ENCODE data around the gene RBM33. TPM values are rescaled to one million over a fixed set of nuclear protein-coding genes. Genes with fewer than 3 reads are reported as not detected.
"Not testable (repeated sequence)": the region's sequence is repeated elsewhere in the genome, so short reads cannot be mapped to it uniquely, and the experiment has no call there.

RBM33 gene
- total RNA-seq, 4 donors from 2014 or later: 20.6 to 85.1 (median 38.4) TPM

DNA sequence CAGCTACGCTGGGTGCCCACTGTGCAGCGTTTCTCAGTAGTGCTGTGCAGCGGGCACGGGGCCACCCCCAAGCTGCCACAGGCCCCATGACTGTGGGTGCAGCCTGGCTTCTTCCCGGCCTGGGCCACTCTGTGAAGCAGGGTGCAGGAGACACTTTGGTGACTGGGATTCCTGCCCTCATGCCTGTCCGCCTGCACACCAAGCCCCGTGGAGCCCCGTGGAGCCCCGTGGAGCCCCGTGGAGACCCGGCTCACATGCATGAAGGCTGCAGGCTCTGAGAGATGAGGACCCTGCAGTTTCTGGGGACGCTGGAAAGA lies 171.7 kb downstream of the RBM33 start:
- Histone ChIP-seq H3K27me3 (peaks cover 0 to 14% of the 10 kb centered on the region in 2 donors), H3K9me3 (no peaks in the 10 kb centered on the region), H3K27ac (no peak overlapping the region), H3K4me1 (peaks cover 0 to 7% of the 10 kb centered on the region in 2 donors), H3K36me3 (no peaks in the 10 kb centered on the region), H3K4me3 (no peak overlapping the region)
- TF ChIP-seq POLR2A (IDR thresholded peaks at IDR 0.05): no peak
- no peak for TF ChIP-seq CTCF (IDR thresholded peaks at IDR 0.05)
- DNase-seq: no peak
- intact Hi-C loops (cut with DNase I; ENCODE audit: low total_unique reads): no loop called here

DNA sequence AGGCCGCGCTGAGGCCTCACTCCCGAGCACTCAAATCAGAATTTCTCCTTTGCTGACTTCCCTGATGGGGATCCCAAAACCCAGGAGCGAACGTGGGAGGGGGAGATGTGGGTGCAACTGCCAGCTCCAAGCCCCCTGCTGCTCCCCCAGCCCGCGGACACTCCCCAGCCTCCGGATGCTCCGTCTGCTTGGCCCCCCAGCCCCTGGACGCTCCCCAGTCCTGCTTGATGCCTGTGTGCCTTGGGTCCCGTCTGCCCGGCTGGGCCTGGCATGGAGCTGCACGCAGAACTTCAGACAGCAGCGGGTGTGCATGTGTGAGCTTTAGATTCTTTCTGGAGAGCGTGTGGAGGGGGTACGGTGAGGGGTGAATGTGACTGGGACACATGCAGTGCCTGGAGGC lies 172.5 kb downstream of the RBM33 start:
- H3K4me3 ChIP-seq: no peak overlapping the region
- no peak overlapping the region for H3K27ac ChIP-seq
- peaks cover 0 to 7% of the 10 kb centered on the region in 2 donors for H3K27me3 ChIP-seq
- DNase-seq: no peak
- peaks cover 0 to 3% of the 10 kb centered on the region in 2 donors for H3K4me1 ChIP-seq
- no peaks in the 10 kb centered on the region for H3K36me3 ChIP-seq
- intact Hi-C loops (cut with DNase I; ENCODE audit: low total_unique reads): no loop called here
- TF ChIP-seq POLR2A (IDR thresholded peaks at IDR 0.05) (no peak), CTCF (IDR thresholded peaks at IDR 0.05) (no peak)
- H3K9me3 ChIP-seq: no peaks in the 10 kb centered on the region

- H3K4me1 ChIP-seq; H3K9me3 ChIP-seq; H3K27me3 ChIP-seq; H3K27ac ChIP-seq; H3K4me3 ChIP-seq; H3K36me3 ChIP-seq; intact Hi-C loops (cut with DNase I; ENCODE audit: low total_unique reads); DNase-seq: not testable (repeated sequence)
Measured at GRCh38 chr7:155817515-155817914, 173.1 kb downstream of the RBM33 start.

DNA sequence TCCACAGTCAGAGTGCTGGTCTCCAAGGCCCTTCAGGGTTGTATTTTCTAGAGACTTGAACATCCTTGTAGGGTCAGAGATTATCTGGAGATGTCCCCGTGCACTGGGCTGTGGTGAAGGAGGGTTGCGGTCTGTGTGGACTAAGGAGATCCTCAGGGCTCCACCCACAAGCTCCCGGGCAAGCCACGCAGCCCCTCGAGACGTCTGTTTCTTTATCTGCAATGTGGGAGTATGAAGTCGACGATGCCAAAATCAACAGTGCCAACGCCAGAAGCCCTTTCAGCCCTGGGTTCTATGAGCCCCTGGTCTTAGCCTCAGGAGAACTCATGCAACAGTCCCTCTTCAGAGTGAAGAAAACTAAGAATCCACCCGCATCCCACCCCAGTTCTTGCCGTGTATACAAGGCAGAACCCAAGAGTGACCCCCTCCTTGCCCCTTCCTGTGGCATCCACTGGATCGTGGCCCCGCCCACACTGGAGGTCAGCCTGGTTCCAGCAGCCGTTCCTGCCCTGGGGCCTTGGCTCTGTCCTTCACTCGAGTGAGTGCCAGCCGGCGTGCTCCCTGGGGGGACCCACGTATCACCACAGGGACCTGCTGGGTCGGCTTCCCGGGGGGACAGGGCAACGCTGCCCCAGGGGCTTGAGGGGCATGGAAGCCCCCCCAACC lies 173.8 kb downstream of the RBM33 start:
- Histone ChIP-seq H3K4me1 (no peaks in the 10 kb centered on the region), H3K9me3 (no peaks in the 10 kb centered on the region), H3K27ac (no peak overlapping the region), H3K4me3 (no peak overlapping the region), H3K27me3 (peaks cover 0 to 7% of the 10 kb centered on the region in 2 donors), H3K36me3 (no peaks in the 10 kb centered on the region)
- TF ChIP-seq POLR2A (IDR thresholded peaks at IDR 0.05): no peak
- TF ChIP-seq CTCF (IDR thresholded peaks at IDR 0.05): no peak
- DNase-seq: no peak
- intact Hi-C loops (cut with DNase I; ENCODE audit: low total_unique reads): no loop called here

GRCh38 chr7:155818820-155819168 lies 174.3 kb downstream of the RBM33 start:
- no peaks in the 10 kb centered on the region for H3K4me1 ChIP-seq

GRCh38 chr7:155819186-155819585 lies 174.7 kb downstream of the RBM33 start:
- intact Hi-C loops (cut with DNase I; ENCODE audit: low total_unique reads): no loop called here
- peaks cover 0 to 6% of the 10 kb centered on the region in 2 donors for H3K27me3 ChIP-seq

More at GRCh38 chr7:155818820-155819168, 174.3 kb downstream of the RBM33 start:
- Histone ChIP-seq H3K36me3 (no peaks in the 10 kb centered on the region), H3K4me3 (no peak overlapping the region), H3K27ac (no peak overlapping the region), H3K9me3 (no peaks in the 10 kb centered on the region), H3K27me3 (peaks cover 0 to 7% of the 10 kb centered on the region in 2 donors)
- TF ChIP-seq POLR2A (IDR thresholded peaks at IDR 0.05): no peak
- intact Hi-C loops (cut with DNase I; ENCODE audit: low total_unique reads): no loop called here
- no peak for DNase-seq

More at GRCh38 chr7:155819186-155819585, 174.7 kb downstream of the RBM33 start:
- no peak for DNase-seq
- Histone ChIP-seq H3K4me3 (no peak overlapping the region), H3K27ac (no peak overlapping the region), H3K4me1 (no peaks in the 10 kb centered on the region), H3K9me3 (no peaks in the 10 kb centered on the region), H3K36me3 (no peaks in the 10 kb centered on the region)
- TF ChIP-seq CTCF (IDR thresholded peaks at IDR 0.05) (no peak), POLR2A (IDR thresholded peaks at IDR 0.05) (no peak)
